IPS-20b (cell line): ENCODE results near the gene CHRNB2.
"Not testable (repeated sequence)": the region's sequence is repeated elsewhere in the genome, so short reads cannot be mapped to it uniquely, and the experiment has no call there.

ENCODE experiments used
- H3K27ac ChIP-seq: one replicate; pipeline ENCODE4 v1.5.1; 2013; ENCODE audit warnings: low read length
- H3K27me3 ChIP-seq: 2 replicates; pipeline ENCODE4 v1.6.1; 2013; ENCODE audit warnings: mild to moderate bottlenecking, low read length, inconsistent platforms; ENCODE audit not compliant: insufficient read depth
- H3K36me3 ChIP-seq: 2 replicates; pipeline ENCODE4 v1.6.1; 2013; ENCODE audit warnings: low read depth, mild to moderate bottlenecking, inconsistent platforms, low read length, moderate library complexity; ENCODE audit not compliant: insufficient read depth
- H3K4me1 ChIP-seq: 2 replicates; pipeline ENCODE4 v1.6.1; 2013; ENCODE audit warnings: mild to moderate bottlenecking, control low read depth, inconsistent platforms, low read length, moderate library complexity; ENCODE audit not compliant: insufficient read depth
- H3K4me3 ChIP-seq: 2 replicates; pipeline ENCODE4 v1.5.1; 2013; ENCODE audit warnings: mild to moderate bottlenecking, low read length, inconsistent platforms
- H3K9ac ChIP-seq: 2 replicates; pipeline ENCODE4 v1.6.1; 2013; ENCODE audit warnings: low read depth, mild to moderate bottlenecking, inconsistent platforms, low read length, moderate library complexity
- H3K9me3 ChIP-seq: 2 replicates; pipeline ENCODE4 v1.6.1; 2013; ENCODE audit warnings: mild to moderate bottlenecking, low read depth, low read length, inconsistent platforms; ENCODE audit not compliant: insufficient read depth

The CHRNB2 gene, protein sequence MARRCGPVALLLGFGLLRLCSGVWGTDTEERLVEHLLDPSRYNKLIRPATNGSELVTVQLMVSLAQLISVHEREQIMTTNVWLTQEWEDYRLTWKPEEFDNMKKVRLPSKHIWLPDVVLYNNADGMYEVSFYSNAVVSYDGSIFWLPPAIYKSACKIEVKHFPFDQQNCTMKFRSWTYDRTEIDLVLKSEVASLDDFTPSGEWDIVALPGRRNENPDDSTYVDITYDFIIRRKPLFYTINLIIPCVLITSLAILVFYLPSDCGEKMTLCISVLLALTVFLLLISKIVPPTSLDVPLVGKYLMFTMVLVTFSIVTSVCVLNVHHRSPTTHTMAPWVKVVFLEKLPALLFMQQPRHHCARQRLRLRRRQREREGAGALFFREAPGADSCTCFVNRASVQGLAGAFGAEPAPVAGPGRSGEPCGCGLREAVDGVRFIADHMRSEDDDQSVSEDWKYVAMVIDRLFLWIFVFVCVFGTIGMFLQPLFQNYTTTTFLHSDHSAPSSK

DNA sequence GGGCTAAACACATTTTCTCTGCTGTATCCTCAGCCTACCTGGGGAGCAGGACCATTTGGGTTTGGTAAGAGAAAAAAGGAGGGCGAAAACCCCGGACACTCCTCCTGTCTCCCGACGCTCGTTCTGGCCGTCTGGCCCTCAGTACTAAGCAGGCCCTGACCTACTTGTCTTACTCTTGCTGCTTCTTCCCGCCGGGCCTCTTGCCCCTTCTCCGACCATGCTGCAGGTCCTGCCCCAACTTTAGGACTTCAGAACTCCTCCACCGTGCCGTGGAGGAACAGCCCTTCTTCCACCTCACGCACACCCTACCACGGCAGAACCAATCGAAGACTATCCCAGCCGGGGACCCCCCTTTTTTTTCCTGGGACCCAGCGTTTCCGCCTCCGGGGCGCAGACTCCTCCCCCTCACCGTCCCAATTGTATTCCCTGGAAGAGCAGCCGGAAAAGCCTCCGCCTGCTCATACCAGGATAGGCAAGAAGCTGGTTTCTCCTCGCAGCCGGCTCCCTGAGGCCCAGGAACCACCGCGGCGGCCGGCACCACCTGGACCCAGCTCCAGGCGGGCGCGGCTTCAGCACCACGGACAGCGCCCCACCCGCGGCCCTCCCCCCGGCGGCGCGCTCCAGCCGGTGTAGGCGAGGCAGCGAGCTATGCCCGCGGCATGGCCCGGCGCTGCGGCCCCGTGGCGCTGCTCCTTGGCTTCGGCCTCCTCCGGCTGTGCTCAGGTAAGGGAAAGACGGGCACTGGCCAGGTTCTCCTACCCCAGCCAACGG, at the start of gene CHRNB2:
Gene CHRNB2, plus strand, starts transcription at position 393 of the 771 bp plus-strand sequence. Its CDS starts 267 bp downstream, at position 660.
- H3K9me3 ChIP-seq: no peaks in the 10 kb centered on the region
- no peak within 1 kb of the TSS for H3K27ac ChIP-seq
- no peaks in the 10 kb centered on the region for H3K36me3 ChIP-seq
- peak within 1 kb of the TSS; percentile 75 for H3K4me3 ChIP-seq
- H3K4me1 ChIP-seq: peaks cover 9% of the 10 kb centered on the region; the same call in 1 of the 2 replicates
- H3K27me3 ChIP-seq: peaks cover 40% of the 10 kb centered on the region
- H3K9ac ChIP-seq: peak within 1 kb of the TSS; percentile 74; the same call in 1 of the 2 replicates

- no peaks in the 10 kb centered on the region; the same call in 1 of the 2 replicates for H3K27me3 ChIP-seq
- no peak overlapping the region for H3K4me3 ChIP-seq
- H3K4me1 ChIP-seq: no peaks in the 10 kb centered on the region
- H3K9me3 ChIP-seq: no peaks in the 10 kb centered on the region
- no peaks in the 10 kb centered on the region for H3K36me3 ChIP-seq
- no peak overlapping the region for H3K27ac ChIP-seq
- no peak overlapping the region for H3K9ac ChIP-seq
These were observed 48.0 kb upstream of the CHRNB2 start for GRCh38 chr1:154519591-154519991.

- no peak overlapping the region for H3K27ac ChIP-seq
- H3K36me3 ChIP-seq: no peaks in the 10 kb centered on the region
- H3K4me1 ChIP-seq: no peaks in the 10 kb centered on the region
- no peaks in the 10 kb centered on the region; the same call in 1 of the 2 replicates for H3K27me3 ChIP-seq
- no peak overlapping the region for H3K9ac ChIP-seq
- H3K4me3 ChIP-seq: no peak overlapping the region
- H3K9me3 ChIP-seq: no peaks in the 10 kb centered on the region
These were observed 47.2 kb upstream of the CHRNB2 start for GRCh38 chr1:154520333-154520732.

- no peak overlapping the region for H3K9ac ChIP-seq
- H3K36me3 ChIP-seq: no peaks in the 10 kb centered on the region
- H3K27me3 ChIP-seq: no peaks in the 10 kb centered on the region; the same call in 1 of the 2 replicates
These were observed 45.9 kb upstream of the CHRNB2 start for GRCh38 chr1:154521695-154522094.

DNA sequence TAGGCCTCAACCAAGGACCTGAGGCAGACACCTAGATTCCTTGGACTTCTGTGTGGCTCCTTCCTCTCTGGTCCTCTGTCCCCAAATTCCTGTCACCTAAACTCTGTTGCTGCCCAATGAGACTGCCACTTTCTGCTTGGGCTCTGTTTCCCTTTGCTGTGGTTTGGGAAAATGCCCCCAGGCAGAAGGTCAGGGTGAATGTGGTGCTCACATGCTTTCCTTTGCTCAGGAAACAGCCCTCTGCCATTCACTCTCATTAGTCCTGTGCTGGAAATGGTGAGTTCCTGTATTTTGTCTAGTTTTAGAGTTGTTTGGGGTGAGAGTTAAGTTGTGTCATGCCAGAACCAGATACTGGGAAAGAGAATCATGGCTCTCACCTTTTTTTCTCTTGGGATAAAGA, 42.7 kb upstream of the CHRNB2 start:
- Histone ChIP-seq H3K9me3 (no peaks in the 10 kb centered on the region), H3K27ac (no peak overlapping the region), H3K4me3 (no peak overlapping the region), H3K27me3 (no peaks in the 10 kb centered on the region; the same call in 1 of the 2 replicates), H3K9ac (no peak overlapping the region), H3K36me3 (no peaks in the 10 kb centered on the region), H3K4me1 (no peaks in the 10 kb centered on the region)

More at GRCh38 chr1:154521695-154522094, 45.9 kb upstream of the CHRNB2 start:
- Histone ChIP-seq H3K4me1 (no peaks in the 10 kb centered on the region), H3K27ac (no peak overlapping the region), H3K9me3 (no peaks in the 10 kb centered on the region), H3K4me3 (no peak overlapping the region)

DNA sequence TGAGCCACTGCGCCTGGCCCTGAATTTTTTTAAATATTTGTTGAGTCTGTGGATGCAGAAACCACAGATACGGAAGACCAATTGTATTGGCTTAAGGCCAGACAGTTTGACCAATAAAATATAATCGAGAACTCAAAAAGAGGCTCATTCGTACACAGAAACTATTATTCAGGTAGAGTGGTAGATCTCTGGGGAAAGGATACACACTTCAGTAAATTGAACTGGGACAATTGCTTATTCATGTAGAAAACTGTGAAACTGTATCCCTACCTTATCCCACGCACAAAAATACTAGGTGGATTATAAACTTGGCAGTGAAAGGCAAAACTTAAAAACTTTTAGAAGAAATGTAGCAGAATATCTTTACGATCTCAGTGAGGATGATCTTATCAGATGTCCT, 40.4 kb upstream of the CHRNB2 start:
- no peaks in the 10 kb centered on the region for H3K9me3 ChIP-seq
- no peaks in the 10 kb centered on the region for H3K4me1 ChIP-seq
- no peaks in the 10 kb centered on the region for H3K27me3 ChIP-seq
- H3K27ac ChIP-seq: no peak overlapping the region
- no peaks in the 10 kb centered on the region for H3K36me3 ChIP-seq
- no peak overlapping the region for H3K4me3 ChIP-seq
- no peak overlapping the region for H3K9ac ChIP-seq

DNA sequence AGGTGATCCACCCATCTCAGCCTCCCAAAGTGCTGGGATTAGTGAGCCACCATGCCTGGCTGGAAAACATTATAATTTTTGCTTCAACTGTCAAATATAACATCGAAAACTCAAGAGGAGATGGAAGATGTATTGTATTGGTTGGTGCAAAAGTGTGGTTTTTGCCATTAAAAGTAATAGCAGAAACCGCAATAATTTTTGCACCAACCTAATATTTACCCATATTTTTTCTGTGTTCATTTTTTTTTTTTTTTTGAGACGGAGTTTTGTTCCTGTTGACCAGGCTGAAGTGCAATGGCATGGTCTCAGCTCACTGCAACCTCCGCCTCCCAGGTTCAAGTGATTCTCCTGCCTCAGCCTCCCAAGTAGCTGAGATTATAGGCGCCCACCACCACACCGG, 38.3 kb upstream of the CHRNB2 start:
- H3K27me3 ChIP-seq: no peaks in the 10 kb centered on the region
- H3K36me3 ChIP-seq: no peaks in the 10 kb centered on the region
- no peak overlapping the region for H3K27ac ChIP-seq
- H3K9ac ChIP-seq: no peak overlapping the region
- H3K9me3 ChIP-seq: no peaks in the 10 kb centered on the region
- no peak overlapping the region for H3K4me3 ChIP-seq
- no peaks in the 10 kb centered on the region for H3K4me1 ChIP-seq

- H3K4me3 ChIP-seq, H3K27ac ChIP-seq, H3K27me3 ChIP-seq, H3K9ac ChIP-seq, H3K4me1 ChIP-seq, H3K9me3 ChIP-seq, H3K36me3 ChIP-seq: not testable (repeated sequence)
These were observed 35.6 kb upstream of the CHRNB2 start for GRCh38 chr1:154531950-154532349.

GRCh38 chr1:154533952-154534844, 33.4 kb upstream of the CHRNB2 start:
- Histone ChIP-seq H3K9me3 (no peaks in the 10 kb centered on the region), H3K4me3 (no peak overlapping the region), H3K27ac (no peak overlapping the region), H3K27me3 (no peaks in the 10 kb centered on the region), H3K36me3 (no peaks in the 10 kb centered on the region), H3K4me1 (no peaks in the 10 kb centered on the region), H3K9ac (no peak overlapping the region)

DNA sequence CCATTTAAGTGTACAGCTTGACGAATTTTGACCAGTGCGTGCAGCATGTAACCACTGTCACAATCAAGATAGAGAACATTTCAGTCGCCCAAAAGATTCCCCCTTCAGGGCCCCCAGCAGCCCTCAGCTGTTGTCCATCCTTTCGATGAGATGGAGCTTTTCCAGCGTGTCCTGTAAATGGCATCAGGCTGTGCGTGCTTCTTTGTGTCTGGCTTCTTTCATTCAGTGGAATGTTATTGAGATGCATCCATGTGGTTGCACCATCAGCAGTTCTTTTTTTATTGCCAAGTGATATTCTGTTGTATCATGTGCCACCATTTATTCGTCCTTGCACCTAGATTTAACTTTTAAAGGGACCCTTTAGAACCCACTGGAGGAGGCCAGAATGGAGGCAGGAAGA, 31.0 kb upstream of the CHRNB2 start:
- no peaks in the 10 kb centered on the region for H3K9me3 ChIP-seq
- no peak overlapping the region for H3K9ac ChIP-seq
- H3K27ac ChIP-seq: no peak overlapping the region
- H3K27me3 ChIP-seq: peaks cover 4% of the 10 kb centered on the region; the same call in 1 of the 2 replicates
- no peak overlapping the region for H3K4me3 ChIP-seq
- H3K4me1 ChIP-seq: no peaks in the 10 kb centered on the region
- no peaks in the 10 kb centered on the region for H3K36me3 ChIP-seq
